Heart left ventricle (tissue), 16 donors: ENCODE results near the gene NPAS2. TPM values are rescaled to one million over a fixed set of nuclear protein-coding genes. Genes with fewer than 3 reads are reported as not detected.

Source experiments
- ATAC-seq, 4 donors: fragments of 200-7000 bp; cut with Tn5 transposase; one replicate each; pipeline ENCODE4 v1.9.1; 2020 to 2022; ENCODE audit warnings: moderate library complexity in 4 of 4, mild to moderate bottlenecking in 3 of 4, moderate number of reproducible peaks in 1 of 4
- DNase-seq, 5 donors: peaks; one replicate each; pipeline ENCODE4 v3.0.0-alpha.2; 2020
- H3K27ac ChIP-seq, 12 donors: fragments of 200-600 bp; sonication (generic) in 4 of 12; one replicate each; pipeline versions ENCODE4 v1.5.0 to v1.8.0; 2016 to 2022; ENCODE audit warnings: mild to moderate bottlenecking in 2 of 12
- H3K27me3 ChIP-seq, 9 donors: fragments of 200-600 bp; sonication (generic) in 2 of 9; one replicate each; pipeline versions ENCODE4 v1.5.1 to v1.8.0; 2016 to 2022; ENCODE audit warnings: mild to moderate bottlenecking in 3 of 9
- H3K36me3 ChIP-seq, 9 donors: fragments of 200-600 bp; sonication (generic) in 2 of 9; one replicate each; pipeline versions ENCODE4 v1.5.0 to v1.8.0; 2018 to 2022; ENCODE audit warnings: mild to moderate bottlenecking in 2 of 9
- H3K4me1 ChIP-seq, 12 donors: fragments of 200-600 bp; sonication (generic) in 4 of 12; one replicate each; pipeline versions ENCODE4 v1.5.0 to v1.8.0; 2016 to 2022; ENCODE audit warnings: mild to moderate bottlenecking in 3 of 12
- H3K4me3 ChIP-seq, 12 donors: fragments of 200-600 bp; sonication (generic) in 4 of 12; one replicate each; pipeline versions ENCODE4 v1.5.0 to v1.8.0; 2017 to 2022; ENCODE audit warnings: mild to moderate bottlenecking in 9 of 12, moderate library complexity in 4 of 12
- H3K9me3 ChIP-seq, 12 donors: fragments of 200-600 bp; sonication (generic) in 4 of 12; one replicate each; pipeline versions ENCODE4 v1.5.0 to v1.8.0; 2016 to 2022; ENCODE audit warnings: mild to moderate bottlenecking in 1 of 12
- POLR2A ChIP-seq, 2 donors: fragments of 450-650 bp; IDR thresholded peaks; one replicate each; pipeline ENCODE4 v1.6.1; 2017; ENCODE audit warnings: antibody characterized with exemption in 2 of 2, mild to moderate bottlenecking in 2 of 2, moderate library complexity in 2 of 2
- WGBS, 4 donors: extraction: QIAGEN DNeasy Blood & Tissue Kit in 2 of 4; methylation state at CpG; one replicate each; pipeline versions ENCODE4 v1.1.5 to v1.1.7; 2013 to 2018; 5-methylcytosine and 5-hydroxymethylcytosine counted together
- intact Hi-C, 10 donors: fragments of 100-400 bp; cut with DNase I; formaldehyde crosslinking; loops; one replicate each; pipeline versions ENCODE4 v1.11.1 to v1.14.2; 2022
- polyA plus RNA-seq, 2 donors: library from polyadenylated mRNA; stranded (reverse); fragments of 200-250 nt; gene quantifications; one replicate each; pipeline ENCODE4 v1.2.3, GENCODE V29; 2013
- total RNA-seq, 9 donors: library from RNA; depleted of rRNA in 2 of 9; stranded (reverse); fragments of >200 nt in 2 of 9; fragmentation: NEBNext Ultra II Directional in 3 of 9; extraction: Animal tissue kit (Norgen Biotek cat#: 25700) in 3 of 9; gene quantifications; one replicate each; pipeline versions ENCODE4 v1.1.0 to v1.2.4, GENCODE V29; 2016 to 2023
- TF ChIP-seq, protein P1 (sequence below), 12 donors: fragments of 200-600 bp; sonication (generic) in 4 of 12; IDR thresholded peaks; one replicate each; pipeline versions ENCODE4 v1.5.0 to v1.8.0; 2018 to 2022; ENCODE audit warnings: antibody characterized with exemption in 12 of 12, mild to moderate bottlenecking in 5 of 12
- donor health status: ischemic (EF 13 %, LVEDD 7.1; RV severe dilation, severe dysfunction).
- donor health status: healthy with polysubstance abuse.
- donor health status: DM: no; HTN: yes; CAD: no.
- donor health status: DM: no; HTN: no; CAD: no.
- donor health status: ischemic (EF 25% LVEDD 6.9; RV normal size, moderate dysfunction).
- donor health status: ischemic (EF 25% LVEDD 5.7; RV mildly dilated, moderate dysfunction).
- donor health status: healthy.
- donor health status: DM: yes; HTN: yes; CAD: no.
- donor health status: ischemic (EF 35%, LVEDD 5.7; RV mildly dilated, moderate dysfunction).
- donor health status: nonischemic (EF 11% LVEDD 7.7; RV severe dilation, severe dysfunction).
- donor health status: DM: yes; HTN: yes; CAD: no.
- donor health status: PGD.
- donor health status: ischemic (EF 29% LVEDD 5.4; RV normal size, mild dysfunction).
- donor health status: nonischemic (EF 23%, LVEDD 6.1; RV moderate dilation, normal function).

NPAS2 gene
- total and polyA plus RNA-seq, 11 donors: 28.2 to 144 (median 43.3) TPM

DNA sequence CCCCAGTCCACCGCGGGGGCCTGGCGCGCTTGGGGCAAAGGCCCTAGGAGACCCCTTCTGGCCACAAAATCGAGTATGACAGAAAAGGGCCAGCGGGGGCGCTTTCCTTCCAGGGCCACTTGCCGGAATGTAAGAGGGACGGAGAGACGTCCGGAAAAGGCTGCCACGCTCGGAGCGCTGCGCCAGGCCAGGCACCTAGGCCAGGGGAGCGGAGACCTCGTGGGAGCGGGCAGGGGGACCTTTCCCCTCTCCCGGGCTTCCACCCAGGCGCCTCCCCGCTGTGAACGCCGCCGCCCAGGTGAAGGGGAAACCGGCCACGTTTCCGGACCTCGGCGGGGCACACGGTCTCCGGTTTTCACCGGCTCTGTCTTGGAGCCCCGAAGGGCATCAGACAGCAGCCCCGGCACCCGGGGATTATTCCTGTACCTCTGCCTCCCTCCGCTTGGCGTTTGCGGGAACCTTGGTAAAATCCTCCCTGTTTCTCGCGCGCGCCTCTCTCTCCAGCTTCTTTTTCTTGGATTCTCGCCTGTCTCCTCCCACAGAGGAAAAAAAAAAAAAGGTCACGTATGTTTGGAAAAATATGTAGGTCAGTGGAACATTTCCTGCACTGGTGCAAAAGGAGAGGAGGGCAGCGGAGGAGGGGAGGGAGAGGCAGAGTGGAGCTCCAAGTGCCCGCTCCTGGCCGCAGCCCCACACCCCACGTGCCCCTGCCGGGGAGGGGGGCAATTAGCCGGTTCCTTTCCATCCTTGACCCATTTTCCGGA lies 1.2 kb upstream of the NPAS2 start:
- intact Hi-C loops: loop anchor here in 8 of 10 donors (2.0 to 10.0 kb wide), 11 partner anchors 36 to 204 kb away; no protein-coding TSS in a partner anchor
- ATAC-seq: peak; percentile 63 to 84 (median 78)
- Histone ChIP-seq H3K9me3 (no peaks in the 10 kb centered on the region), H3K27me3 (peaks cover 0 to 33% (median 0%) of the 10 kb centered on the region in 9 donors), H3K4me3 (peak overlapping the region; percentile 70 to 95 (median 79)), H3K27ac (peak overlapping the region; percentile 76 to 100 (median 92)), H3K4me1 (peaks cover 0 to 69% (median 29%) of the 10 kb centered on the region in 12 donors), H3K36me3 (no peaks in the 10 kb centered on the region)
- TF ChIP-seq, protein P1, sequence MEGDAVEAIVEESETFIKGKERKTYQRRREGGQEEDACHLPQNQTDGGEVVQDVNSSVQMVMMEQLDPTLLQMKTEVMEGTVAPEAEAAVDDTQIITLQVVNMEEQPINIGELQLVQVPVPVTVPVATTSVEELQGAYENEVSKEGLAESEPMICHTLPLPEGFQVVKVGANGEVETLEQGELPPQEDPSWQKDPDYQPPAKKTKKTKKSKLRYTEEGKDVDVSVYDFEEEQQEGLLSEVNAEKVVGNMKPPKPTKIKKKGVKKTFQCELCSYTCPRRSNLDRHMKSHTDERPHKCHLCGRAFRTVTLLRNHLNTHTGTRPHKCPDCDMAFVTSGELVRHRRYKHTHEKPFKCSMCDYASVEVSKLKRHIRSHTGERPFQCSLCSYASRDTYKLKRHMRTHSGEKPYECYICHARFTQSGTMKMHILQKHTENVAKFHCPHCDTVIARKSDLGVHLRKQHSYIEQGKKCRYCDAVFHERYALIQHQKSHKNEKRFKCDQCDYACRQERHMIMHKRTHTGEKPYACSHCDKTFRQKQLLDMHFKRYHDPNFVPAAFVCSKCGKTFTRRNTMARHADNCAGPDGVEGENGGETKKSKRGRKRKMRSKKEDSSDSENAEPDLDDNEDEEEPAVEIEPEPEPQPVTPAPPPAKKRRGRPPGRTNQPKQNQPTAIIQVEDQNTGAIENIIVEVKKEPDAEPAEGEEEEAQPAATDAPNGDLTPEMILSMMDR (IDR thresholded peaks at IDR 0.05): peak in 7 of 12 donors; percentile 11 to 48 (median 29)
- TF ChIP-seq POLR2A (IDR thresholded peaks at IDR 0.05): peak in 1 of 2 donors; percentile 47
- peak; percentile 49 to 88 (median 76) for DNase-seq
- WGBS, 4 donors: 1% methylated on average over 40 to 51 of the region's 51 CpGs

DNA sequence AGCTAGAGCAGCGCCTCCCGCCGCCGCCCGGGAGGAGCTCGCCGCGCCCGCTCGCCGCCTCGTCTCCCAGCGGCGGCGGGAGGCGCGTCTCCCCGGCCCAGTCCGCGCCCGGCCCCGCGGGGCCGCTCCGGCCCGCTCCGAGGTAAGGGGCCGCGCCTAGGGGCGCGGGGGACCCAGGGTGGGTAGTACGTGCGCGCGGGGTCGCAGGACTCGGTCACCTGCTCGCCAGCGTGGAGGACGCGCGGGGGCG lies 259 bp downstream of the NPAS2 start:
- Histone ChIP-seq H3K9me3 (no peaks in the 10 kb centered on the region), H3K36me3 (no peaks in the 10 kb centered on the region), H3K4me3 (peak overlapping the region; percentile 64 to 95 (median 79)), H3K4me1 (peaks cover 0 to 68% (median 21%) of the 10 kb centered on the region in 12 donors), H3K27me3 (peaks cover 0 to 33% (median 0%) of the 10 kb centered on the region in 9 donors), H3K27ac (peak overlapping the region; percentile 50 to 95 (median 88))
- intact Hi-C loops: loop anchor here in 8 of 10 donors (2.0 to 10.0 kb wide), 13 partner anchors 57 to 208 kb away; no protein-coding TSS in a partner anchor
- WGBS, 4 donors: 0 to 5% (median 2%) methylated on average over 7 to 43 of the region's 43 CpGs
- ATAC-seq (peak in 1 of 4 donors; percentile 2), DNase-seq (no peak)
- TF ChIP-seq, protein P1 (IDR thresholded peaks at IDR 0.05): no peak
- no peak for TF ChIP-seq POLR2A (IDR thresholded peaks at IDR 0.05)

DNA sequence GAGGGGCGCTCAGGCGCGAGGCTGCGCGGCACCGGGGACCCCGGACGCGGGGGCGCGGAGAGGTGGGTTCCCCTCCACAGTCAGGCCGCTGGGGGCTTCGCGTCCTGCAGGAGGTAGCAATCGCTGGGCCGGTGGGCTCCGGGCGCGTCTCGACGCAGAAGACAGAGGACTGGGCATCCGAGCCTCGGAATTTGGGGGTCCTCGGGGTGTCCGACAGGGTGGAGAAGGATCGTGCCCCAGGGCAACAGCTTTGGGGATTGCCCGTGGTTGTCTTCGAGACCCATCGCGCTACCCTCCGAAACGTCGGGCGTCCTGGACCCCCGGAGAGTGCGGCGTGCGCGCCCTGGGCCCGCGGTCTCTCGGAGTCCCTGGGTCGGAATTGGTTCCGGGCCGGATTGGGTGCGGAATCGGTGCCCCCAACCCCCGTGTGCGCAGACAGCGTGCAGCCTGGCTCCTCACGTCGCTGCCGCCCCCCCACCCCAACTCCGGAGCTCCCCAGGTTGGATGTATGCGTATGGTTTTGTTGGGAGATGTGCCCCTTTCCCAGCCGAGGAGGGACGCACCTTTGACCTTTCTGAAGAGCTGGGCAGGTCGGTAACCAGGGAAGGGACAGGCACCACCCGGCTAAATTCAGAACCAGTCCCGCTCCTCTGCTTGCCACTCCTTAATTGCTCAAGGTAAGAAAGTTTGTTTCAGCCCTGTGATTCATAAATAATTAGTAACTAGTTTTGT lies 750 bp downstream of the NPAS2 start:
- 2 to 7% (median 5%) methylated on average over 28 to 60 of the region's 60 CpGs for WGBS, 4 donors
- intact Hi-C loops: loop anchor here in 8 of 10 donors (2.0 to 10.0 kb wide), 13 partner anchors 57 to 208 kb away; no protein-coding TSS in a partner anchor
- peak in 1 of 5 donors; percentile 27 for DNase-seq

More for the DNA sequence above, 750 bp downstream of the NPAS2 start:
- Histone ChIP-seq H3K27me3 (peaks cover 0 to 33% (median 0%) of the 10 kb centered on the region in 9 donors), H3K4me3 (peak overlapping the region; percentile 64 to 95 (median 79)), H3K9me3 (no peaks in the 10 kb centered on the region), H3K4me1 (peaks cover 0 to 68% (median 20%) of the 10 kb centered on the region in 12 donors), H3K36me3 (no peaks in the 10 kb centered on the region), H3K27ac (peak overlapping the region; percentile 50 to 95 (median 88))
- ATAC-seq: peak in 1 of 4 donors; percentile 1
- no peak for TF ChIP-seq POLR2A (IDR thresholded peaks at IDR 0.05)
- TF ChIP-seq, protein P1 (IDR thresholded peaks at IDR 0.05): no peak
